PC-9 (cell line): ENCODE results near the gene MRTO4. TPM values are rescaled to one million over a fixed set of nuclear protein-coding genes. Genes with fewer than 3 reads are reported as not detected.
A peak's percentile ranks its signal among the peaks of the same experiment; 100 is the strongest.

Experiments
- BruUV-seq: library from RNA; stranded (reverse); fragments of 400-500 nt; replicated peaks from 2 replicates; lab custom pipeline; 2021; lab: Mats Ljungman, UMichigan
- CTCF ChIA-PET: fragments of 300-600 bp; sonication (Branson Sonifier 250); formaldehyde crosslinking; loops from one replicate; lab custom pipeline; 2022; ENCODE audit warnings: antibody characterized with exemption; lab: Charles Lee
- POLR2A ChIA-PET: fragments of 300-600 bp; sonication (Branson Sonifier 250); formaldehyde crosslinking; loops from one replicate; lab custom pipeline; 2022; ENCODE audit warnings: antibody characterized with exemption; ENCODE audit not compliant: unreplicated experiment; lab: Charles Lee
- DNase-seq, 2 experiments: peaks; one replicate each; pipeline versions ENCODE4 v3.0.0 to v3.0.0-alpha.2; 2015 to 2022; ENCODE audit warnings: mixed read lengths in 1 of 2
- H2AFZ ChIP-seq: fragments of 200-600 bp; sonication (generic); 2 replicates; pipeline ENCODE4 v1.8.1; 2017; ENCODE audit warnings: antibody characterized with exemption
- H3F3A ChIP-seq: fragments of 200-600 bp; sonication (generic); 2 replicates; pipeline ENCODE4 v1.8.1; 2017; ENCODE audit warnings: antibody characterized with exemption, mild to moderate bottlenecking, low read depth; ENCODE audit not compliant: insufficient read depth
- H3K27ac ChIP-seq: fragments of 200-600 bp; sonication (generic); 2 replicates; pipeline ENCODE4 v1.6.1; 2016; ENCODE audit warnings: mixed run types
- H3K27me3 ChIP-seq: fragments of 200-600 bp; sonication (generic); 2 replicates; pipeline ENCODE4 v1.6.1; 2016; ENCODE audit warnings: low read depth, mixed run types; ENCODE audit not compliant: insufficient read depth
- H3K36me3 ChIP-seq: fragments of 200-600 bp; sonication (generic); 2 replicates; pipeline ENCODE4 v1.6.1; 2016; ENCODE audit warnings: low read depth, mixed run types
- H3K4me1 ChIP-seq: fragments of 200-600 bp; sonication (generic); replicated peaks from 2 replicates; pipeline ENCODE4 v1.6.1; 2016; ENCODE audit warnings: mixed run types; ENCODE audit not compliant: insufficient read depth
- H3K4me2 ChIP-seq: fragments of 200-600 bp; sonication (generic); 2 replicates; pipeline ENCODE4 v1.6.1; 2017; ENCODE audit warnings: mixed run types
- H3K4me3 ChIP-seq: fragments of 200-600 bp; sonication (generic); 2 replicates; pipeline ENCODE4 v1.6.1; 2016; ENCODE audit warnings: mixed run types
- H3K79me2 ChIP-seq: fragments of 200-600 bp; sonication (generic); 2 replicates; pipeline ENCODE4 v1.6.1; 2017; ENCODE audit warnings: low read depth, mixed run types
- H3K9me2 ChIP-seq: fragments of 200-600 bp; sonication (generic); 2 replicates; pipeline ENCODE4 v1.8.1; 2017; ENCODE audit warnings: mild to moderate bottlenecking; ENCODE audit not compliant: insufficient read depth
- H3K9me3 ChIP-seq: fragments of 200-600 bp; sonication (generic); 2 replicates; pipeline ENCODE4 v1.8.1; 2016; ENCODE audit warnings: low read depth; ENCODE audit not compliant: insufficient read depth
- H4K20me1 ChIP-seq: fragments of 200-600 bp; sonication (generic); 2 replicates; pipeline ENCODE4 v1.8.1; 2017; ENCODE audit not compliant: insufficient read depth
- CTCF ChIP-seq: fragments of 200-600 bp; sonication (generic); conservative IDR thresholded peaks from 2 replicates; pipeline ENCODE4 v1.6.1; 2017; ENCODE audit warnings: mixed run types, antibody characterized with exemption, mild to moderate bottlenecking, moderate library complexity
- EZH2 ChIP-seq: fragments of 200-600 bp; sonication (generic); IDR thresholded peaks from 2 replicates; pipeline ENCODE4 v1.8.0; 2017; ENCODE audit warnings: antibody characterized with exemption, low read depth
- intact Hi-C: fragments of 100-400 bp; cut with micrococcal nuclease; formaldehyde crosslinking; loops from one replicate; pipeline ENCODE4 v1.10.0; 2022; ENCODE audit not compliant: unreplicated experiment
- total RNA-seq: library from RNA; stranded (reverse); gene quantifications from 2 replicates; pipeline ENCODE4 v1.2.3, GENCODE V29; 2021

Gene MRTO4
- total RNA-seq, 1 experiment from 2014 or later, result 29.0 TPM

- Histone ChIP-seq H3K36me3 (no peaks in the 10 kb centered on the region), H3K4me3 (no peak overlapping the region), H3K9me2 (no peaks in the 10 kb centered on the region), H3K27me3 (no peaks in the 10 kb centered on the region), H3K9me3 (no peaks in the 10 kb centered on the region), H3K4me2 (no peak overlapping the region), H3K4me1 (peaks cover 3% of the 10 kb centered on the region; the same call in 1 of the 2 replicates), H3K79me2 (peaks cover 22% of the 10 kb centered on the region), H3F3A (no peaks in the 10 kb centered on the region; the same call in 1 of the 2 replicates), H4K20me1 (peaks cover 16% of the 10 kb centered on the region), H2AFZ (no peak overlapping the region), H3K27ac (no peak overlapping the region)
- TF ChIP-seq CTCF (no peak), EZH2 (no peak)
- BruUV-seq, result no TSS peak
- intact Hi-C loops, result no loop called here
- CTCF ChIA-PET, result no interaction called here
- no peak for DNase-seq
- POLR2A ChIA-PET, result no interaction called here
Measured at GRCh38 chr1:19258353-19258752, 6.7 kb downstream of the MRTO4 start.

- ChIA-PET POLR2A (no interaction called here), CTCF (no interaction called here)
- H3K9me2 ChIP-seq, result no peaks in the 10 kb centered on the region
- BruUV-seq, result no TSS peak
- intact Hi-C loops, result no loop called here
- no peak overlapping the region for H2AFZ ChIP-seq
- H3K27me3 ChIP-seq, result no peaks in the 10 kb centered on the region
- H3K9me3 ChIP-seq, result no peaks in the 10 kb centered on the region
- H3K79me2 ChIP-seq, result 0 out of 2 replicates have a peak, but pooled peaks cover 2% of the 10 kb centered on the region
- no peak overlapping the region for H3K4me2 ChIP-seq
- no peaks in the 10 kb centered on the region; the same call in 1 of the 2 replicates for H4K20me1 ChIP-seq
- H3K36me3 ChIP-seq, result no peaks in the 10 kb centered on the region
- H3K27ac ChIP-seq, result no peak overlapping the region
- no peaks in the 10 kb centered on the region for H3K4me1 ChIP-seq
- peak in 1 of 2 experiments; percentile 13 for DNase-seq
- H3K4me3 ChIP-seq, result no peak overlapping the region
- no peaks in the 10 kb centered on the region; the same call in 1 of the 2 replicates for H3F3A ChIP-seq
- TF ChIP-seq EZH2, result no peak
- no peak for TF ChIP-seq CTCF
Measured at GRCh38 chr1:19260211-19261138, 8.9 kb downstream of the MRTO4 start.

DNA sequence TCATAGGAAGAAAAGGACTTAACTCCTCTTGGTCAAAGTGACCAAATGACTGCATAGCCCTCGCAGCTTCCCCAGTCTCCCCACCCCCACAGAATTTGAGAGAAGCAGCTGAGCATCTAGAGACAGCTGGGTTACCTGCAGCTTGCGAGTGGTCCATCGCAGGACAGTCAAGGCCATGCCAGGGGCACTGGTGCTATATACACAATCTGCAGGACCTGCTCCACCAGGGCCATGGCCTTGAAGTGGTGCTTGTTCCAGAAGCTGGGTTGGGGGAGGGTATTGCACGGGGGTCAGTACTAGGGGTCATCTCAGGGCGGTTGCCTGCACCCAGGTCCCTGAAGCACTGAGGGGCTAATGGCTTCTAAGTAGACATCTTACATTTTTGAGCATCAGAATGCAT lies 10.4 kb downstream of the MRTO4 start:
- Histone ChIP-seq H3K4me2 (no peak overlapping the region), H3K79me2 (no peaks in the 10 kb centered on the region), H3K27me3 (no peaks in the 10 kb centered on the region), H3K9me3 (no peaks in the 10 kb centered on the region), H3K36me3 (no peaks in the 10 kb centered on the region), H3F3A (no peaks in the 10 kb centered on the region), H3K27ac (no peak overlapping the region), H4K20me1 (no peaks in the 10 kb centered on the region; the same call in 1 of the 2 replicates), H3K9me2 (no peaks in the 10 kb centered on the region), H2AFZ (no peak overlapping the region), H3K4me1 (no peaks in the 10 kb centered on the region), H3K4me3 (no peak overlapping the region)
- TF ChIP-seq EZH2, result no peak
- TF ChIP-seq CTCF, result no peak
- BruUV-seq, result no TSS peak
- CTCF ChIA-PET, result no interaction called here
- POLR2A ChIA-PET, result no interaction called here
- DNase-seq, result no peak
- intact Hi-C loops, result no loop called here
